MM.1S (cell line): ENCODE measurements around the gene HSD17B14.

ENCODE experiments used
- CTCF ChIP-seq: fragments of 300-600 bp; sonication (generic); IDR thresholded peaks from 2 replicates; pipeline ENCODE4 v1.5.1; 2016; ENCODE audit warnings: antibody characterized with exemption, low read length, mixed read lengths
- EZH2 ChIP-seq: fragments of 300-600 bp; sonication (generic); optimal IDR thresholded peaks from 2 replicates; pipeline ENCODE3; 2017; ENCODE audit warnings: low read depth, mild to moderate bottlenecking, antibody characterized with exemption, low read length, mixed read lengths
- EZH2phosphoT487 ChIP-seq: fragments of 300-600 bp; sonication (generic); IDR thresholded peaks from 2 replicates; pipeline ENCODE4 v1.6.1; 2018; ENCODE audit warnings: antibody characterized with exemption, low read length

- TF ChIP-seq CTCF = no peak
- no peak for TF ChIP-seq EZH2
- TF ChIP-seq EZH2phosphoT487 = no peak
These were observed 16.9 kb downstream of the HSD17B14 start for GRCh38 chr19:48819366-48819816.
